Activated T-helper 1 cell treated with Interleukin-2 at 50 U/mL for 16 hours (primary cell): ENCODE results near the gene BHLHA15.
A peak's percentile ranks its signal among the peaks of the same experiment; 100 is the strongest.

Source experiments
- DNase-seq: peaks from one replicate; pipeline ENCODE4 v3.0.0-alpha.2; 2020; ENCODE audit warnings: low read depth

Gene BHLHA15

DNA sequence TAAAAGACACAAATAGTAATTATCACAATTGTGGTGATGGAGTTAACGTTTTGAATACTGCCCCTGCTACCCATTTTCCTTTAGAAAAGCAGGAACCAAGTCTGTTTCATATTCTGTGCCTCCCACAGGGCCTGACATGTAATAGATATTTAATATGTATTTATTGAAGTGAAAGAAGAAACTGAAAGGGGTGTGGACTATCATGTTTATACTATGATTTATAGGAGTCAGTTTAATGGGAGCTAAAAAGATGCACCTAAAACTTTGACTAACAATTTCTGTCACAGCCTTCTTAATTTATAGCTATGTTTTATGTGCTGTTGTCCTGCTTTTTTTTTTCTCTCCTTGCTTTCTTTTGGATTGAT lies 24.1 kb upstream of the BHLHA15 start:
- DNase-seq = no peak

DNA sequence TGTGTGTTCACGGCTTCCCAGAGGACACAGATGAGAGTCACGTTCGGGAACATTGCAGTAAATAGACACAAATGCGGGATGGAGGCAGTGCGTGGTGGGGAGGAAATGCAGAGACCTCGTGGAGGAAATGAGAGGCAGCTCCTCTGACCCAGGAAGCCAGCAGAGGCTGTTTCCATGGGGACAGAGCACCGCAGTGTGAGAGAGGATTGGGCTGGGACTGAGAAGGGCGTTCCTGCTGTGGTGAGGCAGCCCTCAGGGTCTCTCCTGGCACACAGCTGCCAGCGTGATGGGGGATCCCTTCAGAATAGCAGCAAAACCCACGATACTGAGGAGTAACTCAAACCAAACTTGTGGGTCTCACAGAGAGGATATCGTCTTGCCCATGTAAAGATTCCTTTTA lies 21.7 kb upstream of the BHLHA15 start:
- DNase-seq = no peak

DNA sequence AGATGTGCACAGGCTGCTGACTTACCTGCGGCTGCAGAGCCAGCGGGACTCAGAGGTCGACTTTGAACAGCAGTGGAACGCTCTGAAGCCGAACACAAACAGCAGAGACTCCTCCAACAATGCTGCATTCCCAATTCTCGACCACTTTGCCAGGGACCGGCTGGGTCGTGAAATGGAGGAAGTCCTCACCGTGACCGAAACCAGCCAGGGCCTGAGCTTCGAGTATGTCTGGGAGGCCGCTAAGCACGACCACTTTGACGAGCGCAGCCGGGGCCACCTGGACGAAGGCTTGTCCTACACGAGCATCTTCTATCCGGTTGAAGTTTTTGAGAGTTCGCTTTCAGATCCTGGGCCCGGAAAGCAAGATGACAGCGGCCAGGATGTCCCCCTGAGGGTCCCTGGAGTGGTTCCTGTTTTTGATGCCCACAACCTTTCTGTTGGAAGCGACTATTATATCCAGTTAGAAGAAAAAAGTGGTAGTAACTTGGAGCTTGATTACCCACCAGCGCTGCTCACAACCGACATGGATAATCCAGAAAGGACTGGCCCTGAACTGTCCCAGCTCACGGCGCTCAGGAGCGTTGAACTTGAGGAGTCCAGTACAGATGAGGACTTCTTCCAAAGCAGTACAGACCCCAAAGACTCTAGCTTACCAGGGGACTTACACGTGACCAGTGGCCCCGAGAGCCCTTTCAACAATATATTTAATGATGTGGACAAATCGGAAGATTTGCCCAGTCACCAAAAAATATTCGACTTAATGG lies 19.4 kb upstream of the BHLHA15 start:
- no peak for DNase-seq

DNA sequence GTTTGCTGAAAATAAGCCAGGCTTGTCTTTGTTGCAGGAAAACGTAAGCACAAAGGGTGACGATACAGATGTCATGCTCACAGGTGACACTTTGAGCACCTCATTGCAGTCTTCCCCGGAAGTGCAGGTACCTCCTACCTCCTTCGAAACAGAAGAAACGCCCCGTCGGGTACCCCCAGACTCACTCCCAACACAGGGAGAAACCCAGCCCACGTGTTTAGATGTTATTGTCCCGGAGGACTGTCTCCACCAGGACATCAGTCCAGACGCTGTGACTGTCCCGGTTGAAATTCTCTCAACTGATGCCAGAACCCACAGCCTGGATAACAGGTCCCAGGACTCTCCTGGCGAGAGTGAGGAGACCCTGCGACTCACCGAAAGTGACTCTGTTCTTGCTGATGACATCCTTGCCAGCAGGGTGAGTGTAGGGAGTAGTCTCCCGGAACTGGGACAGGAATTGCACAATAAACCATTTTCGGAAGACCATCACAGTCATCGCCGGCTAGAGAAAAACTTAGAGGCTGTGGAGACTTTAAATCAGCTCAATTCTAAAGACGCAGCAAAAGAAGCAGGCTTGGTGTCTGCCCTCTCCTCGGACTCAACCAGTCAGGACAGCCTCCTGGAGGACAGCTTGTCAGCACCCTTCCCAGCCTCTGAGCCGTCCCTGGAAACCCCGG lies 18.3 kb upstream of the BHLHA15 start:
- DNase-seq = no peak

DNA sequence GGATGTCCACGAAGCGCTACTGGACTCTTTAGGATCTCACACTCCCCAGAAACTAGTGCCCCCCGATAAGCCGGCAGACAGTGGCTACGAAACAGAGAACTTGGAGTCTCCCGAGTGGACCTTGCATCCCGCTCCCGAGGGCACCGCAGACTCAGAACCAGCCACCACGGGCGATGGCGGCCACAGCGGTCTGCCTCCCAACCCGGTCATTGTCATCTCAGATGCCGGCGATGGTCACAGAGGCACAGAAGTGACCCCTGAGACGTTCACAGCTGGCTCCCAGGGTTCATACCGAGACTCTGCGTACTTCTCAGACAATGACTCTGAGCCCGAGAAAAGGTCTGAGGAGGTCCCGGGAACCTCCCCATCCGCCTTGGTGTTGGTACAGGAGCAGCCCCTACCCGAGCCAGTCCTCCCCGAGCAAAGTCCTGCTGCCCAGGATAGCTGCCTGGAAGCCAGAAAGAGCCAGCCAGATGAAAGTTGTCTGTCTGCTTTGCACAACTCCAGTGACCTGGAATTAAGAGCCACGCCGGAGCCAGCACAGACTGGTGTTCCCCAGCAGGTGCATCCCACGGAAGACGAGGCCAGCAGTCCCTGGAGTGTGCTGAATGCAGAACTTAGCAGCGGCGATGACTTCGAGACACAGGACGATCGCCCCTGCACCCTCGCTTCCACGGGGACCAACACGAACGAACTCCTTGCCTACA lies 17.6 kb upstream of the BHLHA15 start:
- no peak for DNase-seq

DNA sequence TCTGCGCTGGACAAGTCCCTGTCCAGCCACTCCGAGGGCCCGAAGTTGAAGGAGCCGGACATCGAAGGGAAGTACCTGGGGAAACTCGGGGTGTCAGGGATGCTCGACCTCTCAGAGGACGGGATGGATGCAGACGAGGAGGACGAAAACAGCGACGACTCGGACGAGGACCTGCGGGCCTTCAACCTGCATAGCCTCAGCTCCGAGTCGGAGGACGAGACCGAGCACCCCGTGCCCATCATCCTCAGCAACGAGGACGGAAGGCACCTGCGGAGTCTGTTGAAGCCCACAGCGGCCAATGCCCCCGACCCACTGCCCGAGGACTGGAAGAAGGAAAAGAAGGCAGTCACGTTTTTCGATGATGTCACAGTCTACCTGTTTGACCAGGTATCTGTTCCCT lies 17.1 kb upstream of the BHLHA15 start:
- no peak for DNase-seq

DNA sequence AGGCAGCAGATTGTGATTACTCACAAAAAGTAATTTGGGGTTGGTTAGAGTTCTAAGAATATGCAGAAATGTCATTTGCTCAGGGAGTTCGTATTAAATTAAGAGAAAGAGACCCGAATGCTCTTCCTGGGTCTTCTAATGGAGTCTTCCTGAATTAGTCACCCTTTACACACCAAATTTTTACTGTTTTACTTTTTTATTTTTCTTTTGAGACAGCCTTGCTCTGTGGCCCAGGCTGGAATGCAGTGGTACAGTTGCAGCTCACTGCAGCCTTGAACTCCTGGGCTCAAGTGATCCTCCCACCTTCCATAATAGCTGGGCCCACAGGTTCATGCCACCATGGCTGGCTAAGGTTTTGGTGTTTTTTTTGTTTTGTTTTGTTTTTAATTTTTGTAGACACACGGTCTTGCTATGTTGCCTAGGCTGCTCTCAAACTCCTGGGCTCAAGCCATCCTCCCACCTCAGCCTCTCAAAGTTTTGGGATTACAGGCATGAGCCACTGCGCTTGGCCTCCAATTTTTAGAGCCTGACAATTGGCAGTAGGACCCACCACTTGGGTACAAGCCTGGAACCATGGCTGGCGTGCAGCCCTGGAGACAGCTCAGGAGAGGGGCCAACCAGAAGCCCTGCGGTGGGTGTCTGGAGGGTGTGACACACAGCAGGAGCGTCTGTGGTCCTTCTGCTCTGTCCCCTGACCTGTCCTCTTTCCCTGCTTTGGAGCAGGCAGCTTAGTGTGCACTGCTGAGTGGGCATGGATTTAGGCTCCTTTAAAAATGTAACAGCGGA lies 16.4 kb upstream of the BHLHA15 start:
- DNase-seq = no peak

DNA sequence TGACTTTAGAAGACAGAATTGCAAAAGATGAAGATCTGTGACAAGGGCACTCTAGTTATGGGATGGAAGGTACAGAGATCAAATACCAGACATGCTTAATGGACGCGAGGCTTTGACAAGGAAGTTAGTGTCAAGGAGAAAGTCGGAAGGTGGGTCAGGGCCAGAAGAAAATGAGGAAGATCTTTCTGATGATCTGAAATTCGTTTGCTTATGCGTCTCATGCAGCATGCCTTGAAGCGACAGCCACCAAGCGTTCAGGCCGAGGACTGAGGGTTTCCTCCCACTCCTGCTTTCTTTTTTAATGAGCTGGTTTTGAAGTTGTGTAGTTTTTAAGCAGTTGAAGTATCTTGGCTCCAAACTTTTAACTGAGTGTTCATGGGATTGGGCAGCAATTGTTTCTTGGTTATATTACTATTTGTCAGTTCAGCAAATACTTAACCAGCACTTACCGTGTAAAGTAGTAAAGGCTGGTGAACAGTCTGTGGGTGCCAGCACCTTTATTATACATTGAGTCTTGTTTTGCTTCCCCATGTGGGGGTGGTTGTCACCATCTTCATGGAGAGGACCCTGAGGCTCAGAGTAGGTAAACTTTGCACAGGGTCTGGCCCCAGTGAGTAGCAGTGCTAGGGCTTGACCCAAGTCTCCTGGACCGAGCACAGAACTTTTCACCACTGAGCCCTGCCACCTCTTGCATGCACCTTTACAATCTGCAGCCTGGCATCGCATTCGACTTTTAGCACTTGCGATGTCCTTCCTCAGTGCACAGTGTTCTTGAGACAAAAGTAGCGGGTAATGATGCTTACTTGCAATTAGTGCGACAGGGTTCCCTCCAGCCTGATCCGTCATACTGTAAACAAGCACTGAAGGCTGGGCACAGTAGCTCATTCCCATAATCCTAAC lies 14.3 kb upstream of the BHLHA15 start:
- no peak for DNase-seq

DNA sequence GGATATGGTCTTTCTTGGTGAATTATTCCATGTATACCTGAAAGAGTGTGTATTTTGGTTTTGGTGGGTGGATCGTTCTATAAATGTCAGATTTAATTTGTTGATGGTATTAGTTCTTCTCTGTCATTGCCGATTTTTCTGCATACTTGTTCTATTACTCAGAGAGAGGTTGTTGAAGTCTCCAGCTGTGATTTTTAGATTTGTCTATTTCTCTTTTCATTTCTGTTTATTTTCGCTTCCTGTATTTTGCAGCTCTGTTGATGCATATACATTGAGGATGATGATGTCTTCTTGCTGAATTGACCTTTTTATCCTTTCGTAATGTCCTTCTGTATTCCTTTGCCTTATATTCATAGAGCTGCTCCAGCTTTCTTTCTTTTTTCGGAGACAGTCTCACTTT lies 12.1 kb upstream of the BHLHA15 start:
- DNase-seq = no peak

DNA sequence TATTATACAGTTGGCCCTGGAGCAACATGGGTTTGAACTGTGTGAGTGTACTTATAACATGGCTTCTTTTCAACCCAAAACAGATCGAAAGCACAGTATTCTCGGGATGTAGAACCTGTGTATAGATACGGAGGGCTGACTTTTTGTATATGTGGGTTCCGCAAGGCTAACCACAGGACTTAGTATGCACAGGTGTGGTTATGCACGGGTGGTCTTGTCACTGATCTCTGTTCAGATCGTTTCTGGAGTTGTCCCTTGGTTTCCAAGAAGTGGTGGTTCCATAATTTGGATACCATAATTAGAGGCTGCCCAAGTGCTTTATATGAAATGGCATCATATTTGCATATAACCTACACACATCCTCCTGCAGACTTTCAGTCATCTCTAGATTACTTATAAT lies 10.9 kb upstream of the BHLHA15 start:
- no peak for DNase-seq

DNA sequence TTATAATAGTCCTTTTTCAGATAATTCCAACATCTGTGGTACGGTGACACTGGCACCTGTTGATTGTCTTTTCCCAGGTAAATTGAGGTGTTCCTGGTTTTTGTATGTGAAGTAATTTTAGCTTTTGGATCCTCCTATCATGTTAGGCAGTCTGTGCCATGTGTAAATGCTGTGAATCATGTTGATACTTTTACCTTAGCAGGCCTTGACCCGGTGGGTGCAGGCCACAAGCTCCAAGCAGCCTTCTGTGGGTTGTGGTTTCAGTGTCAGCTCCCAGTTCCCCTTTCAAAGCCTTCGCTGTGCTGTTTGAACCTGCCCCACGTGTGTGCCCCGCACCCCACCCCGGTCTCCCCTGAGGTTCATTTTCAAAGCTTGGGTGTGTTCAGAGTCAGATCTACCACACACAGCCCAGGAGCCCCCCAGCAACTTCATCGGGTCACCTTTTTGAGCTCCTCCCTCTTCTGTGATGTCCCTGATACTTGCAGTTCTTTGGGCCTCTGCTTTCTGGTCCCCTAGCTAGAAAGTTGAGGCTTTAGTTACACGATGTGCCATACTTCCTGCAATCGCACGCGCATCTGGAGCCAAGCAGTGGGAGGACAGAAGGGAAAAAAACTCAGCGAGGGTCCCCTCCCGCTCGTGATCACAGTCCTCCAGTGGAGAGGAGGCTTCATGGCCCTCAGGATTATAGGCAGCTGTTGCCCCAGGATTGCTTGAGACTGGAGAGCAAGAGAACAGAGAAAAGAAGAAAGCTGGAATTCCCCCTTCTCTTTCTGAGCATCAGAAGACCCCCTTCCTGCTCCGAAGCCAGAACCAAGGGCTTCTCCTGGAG lies 8.7 kb upstream of the BHLHA15 start:
- DNase-seq = peak; percentile 17

DNA sequence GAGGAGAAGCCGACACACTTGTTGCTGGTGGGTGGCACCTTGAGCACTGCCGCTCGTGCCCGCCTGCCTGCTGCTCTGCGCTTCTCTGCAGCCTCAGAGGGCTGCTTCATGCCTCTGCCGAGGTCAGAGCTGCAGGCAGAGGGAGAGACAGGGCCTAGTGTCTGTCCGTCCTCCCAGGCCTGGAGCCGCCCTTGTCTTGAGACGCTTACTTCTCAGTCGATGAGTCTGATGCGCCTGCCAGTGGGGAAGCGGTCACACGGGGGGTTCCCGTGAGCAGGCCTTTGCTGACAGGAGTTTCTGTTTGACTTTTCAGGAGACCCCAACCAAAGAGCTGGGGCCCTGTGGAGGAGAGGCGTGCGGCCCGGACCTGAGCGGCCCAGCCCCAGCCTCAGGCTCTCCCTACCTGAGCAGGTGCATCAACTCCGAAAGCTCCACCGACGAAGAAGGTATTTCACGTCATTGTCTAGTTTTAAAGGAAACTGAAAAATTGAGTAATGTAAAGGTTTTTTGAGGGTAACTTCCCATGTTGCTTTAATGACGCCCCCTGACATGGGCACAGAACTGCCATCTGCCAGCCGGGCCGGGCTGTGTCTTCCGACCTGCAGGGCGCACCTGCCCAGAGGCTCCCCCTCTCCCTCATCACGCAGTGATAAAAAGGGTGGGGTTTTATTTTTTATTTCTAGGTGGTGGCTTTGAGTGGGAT lies 7.8 kb upstream of the BHLHA15 start:
- DNase-seq = no peak

DNA sequence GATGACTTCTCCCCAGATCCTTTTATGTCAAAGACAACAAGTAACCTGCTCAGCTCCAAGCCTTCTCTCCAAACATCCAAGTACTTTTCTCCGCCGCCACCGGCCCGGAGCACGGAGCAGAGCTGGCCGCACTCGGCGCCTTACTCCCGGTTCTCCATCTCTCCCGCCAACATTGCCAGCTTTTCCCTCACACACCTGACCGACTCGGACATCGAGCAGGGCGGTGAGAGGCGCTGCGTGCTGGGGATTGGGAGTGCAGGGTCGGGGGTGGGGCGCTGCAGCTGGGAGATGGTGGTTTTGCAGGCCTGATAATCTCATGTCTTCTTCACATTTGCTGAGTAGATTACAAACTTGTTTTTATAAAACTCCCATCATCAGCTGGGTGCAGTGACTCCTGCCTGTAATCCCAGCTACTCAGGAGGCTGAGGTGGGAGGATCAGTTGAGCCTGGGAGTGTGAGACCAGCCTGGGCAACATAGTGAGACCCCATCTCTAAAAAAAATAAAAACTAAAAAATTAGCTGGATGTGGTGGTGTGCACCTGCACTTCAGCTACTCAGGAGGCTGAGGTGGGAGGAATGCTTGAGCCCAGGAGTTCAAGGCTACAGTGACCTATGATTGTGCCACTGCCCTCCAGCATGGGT lies 7.2 kb upstream of the BHLHA15 start:
- no peak for DNase-seq

DNA sequence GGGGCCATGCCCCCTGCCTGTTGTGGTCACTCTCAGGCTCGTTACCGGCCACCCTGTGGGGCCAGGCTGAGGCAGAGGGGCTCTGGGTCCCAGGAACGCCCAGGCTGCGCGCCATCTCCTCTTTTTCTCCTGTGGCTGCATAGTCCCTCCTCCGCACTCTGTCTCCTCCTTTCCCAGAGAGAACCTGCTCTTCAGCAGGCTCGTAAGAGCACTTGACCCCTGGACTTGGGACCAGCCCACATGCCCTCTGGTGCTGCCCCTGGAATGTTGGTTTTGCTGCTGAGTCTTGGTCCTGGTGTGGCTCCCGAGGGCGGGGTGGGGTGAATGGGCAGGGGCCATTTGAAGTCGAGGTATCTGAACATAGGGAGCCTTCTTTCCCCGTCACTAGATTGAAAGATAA lies 6.6 kb upstream of the BHLHA15 start:
- DNase-seq = no peak

DNA sequence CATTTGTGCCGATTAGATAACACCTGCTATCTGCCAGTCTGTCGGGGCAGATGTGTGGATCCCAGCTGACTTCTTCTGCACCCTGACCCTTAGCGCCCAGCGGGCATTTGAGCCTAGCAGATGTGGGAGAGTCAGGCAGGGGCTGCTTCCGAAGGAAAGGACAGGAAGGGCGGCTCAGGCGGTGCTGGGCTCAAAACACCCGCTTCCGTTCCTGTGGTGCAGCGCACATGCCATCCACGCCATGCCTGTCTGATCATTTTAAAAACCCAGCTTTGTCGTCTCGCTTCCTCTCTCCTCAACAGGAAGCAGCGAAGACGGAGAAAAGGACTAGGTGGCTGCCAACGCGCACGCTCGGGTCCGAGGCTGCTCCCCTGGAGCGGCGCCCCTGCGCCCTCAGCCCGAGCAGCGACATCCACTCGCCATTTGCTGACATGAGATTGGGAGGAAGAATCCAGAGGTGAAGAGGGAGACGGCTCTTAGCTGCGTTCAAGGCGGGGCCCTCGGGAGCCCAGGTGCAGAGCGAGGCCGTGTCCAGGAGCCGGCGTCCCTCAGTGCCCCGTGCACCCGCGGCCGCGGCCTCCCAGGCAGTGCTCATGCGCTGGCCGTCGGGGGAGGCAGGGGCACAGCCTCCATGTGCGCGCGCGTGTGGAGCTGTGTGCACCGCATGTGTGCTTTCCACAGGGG lies 5.9 kb upstream of the BHLHA15 start:
- DNase-seq = no peak

DNA sequence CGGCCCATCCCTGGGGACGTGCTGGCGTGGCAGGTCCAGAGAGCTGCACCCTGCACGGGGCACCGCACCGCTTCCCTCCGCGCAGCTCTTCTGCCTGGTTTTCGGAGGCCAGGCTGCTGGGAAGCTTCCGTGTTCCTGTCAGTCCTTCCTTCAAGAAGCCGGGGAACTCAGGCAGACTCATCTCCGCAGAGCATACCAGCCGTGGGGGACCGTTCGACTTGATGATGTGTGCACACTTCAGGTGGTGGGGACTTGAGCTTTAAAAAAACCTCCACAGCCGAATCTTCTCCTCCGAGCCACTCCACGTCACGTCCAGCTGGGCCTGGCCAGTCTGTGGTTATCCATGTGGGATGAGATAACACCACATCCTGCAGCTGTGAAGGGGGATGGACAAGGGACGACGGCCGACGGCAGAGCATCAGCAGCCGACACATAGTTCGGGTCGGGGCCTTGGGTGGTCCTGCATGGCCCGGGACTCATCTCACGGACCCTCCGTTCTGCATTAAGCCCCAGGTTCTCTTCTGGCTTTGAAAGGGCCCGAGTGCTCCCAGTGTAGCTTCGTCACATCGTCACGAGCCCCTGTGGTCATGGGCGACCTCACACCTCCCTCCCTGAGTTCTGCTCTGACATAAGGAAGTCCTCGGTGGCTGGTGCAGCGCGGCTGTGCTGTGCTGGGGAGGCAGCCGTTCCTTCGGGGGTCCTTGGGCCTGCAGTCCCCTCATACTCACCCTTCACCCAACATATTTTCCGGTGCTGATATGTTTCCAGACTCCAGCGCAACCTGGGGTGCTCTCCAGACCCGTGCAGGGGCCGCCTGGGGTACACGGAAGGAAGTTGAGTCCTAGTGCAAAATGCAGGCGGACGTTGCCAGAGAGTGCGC lies 4.5 kb upstream of the BHLHA15 start:
- DNase-seq = no peak

DNA sequence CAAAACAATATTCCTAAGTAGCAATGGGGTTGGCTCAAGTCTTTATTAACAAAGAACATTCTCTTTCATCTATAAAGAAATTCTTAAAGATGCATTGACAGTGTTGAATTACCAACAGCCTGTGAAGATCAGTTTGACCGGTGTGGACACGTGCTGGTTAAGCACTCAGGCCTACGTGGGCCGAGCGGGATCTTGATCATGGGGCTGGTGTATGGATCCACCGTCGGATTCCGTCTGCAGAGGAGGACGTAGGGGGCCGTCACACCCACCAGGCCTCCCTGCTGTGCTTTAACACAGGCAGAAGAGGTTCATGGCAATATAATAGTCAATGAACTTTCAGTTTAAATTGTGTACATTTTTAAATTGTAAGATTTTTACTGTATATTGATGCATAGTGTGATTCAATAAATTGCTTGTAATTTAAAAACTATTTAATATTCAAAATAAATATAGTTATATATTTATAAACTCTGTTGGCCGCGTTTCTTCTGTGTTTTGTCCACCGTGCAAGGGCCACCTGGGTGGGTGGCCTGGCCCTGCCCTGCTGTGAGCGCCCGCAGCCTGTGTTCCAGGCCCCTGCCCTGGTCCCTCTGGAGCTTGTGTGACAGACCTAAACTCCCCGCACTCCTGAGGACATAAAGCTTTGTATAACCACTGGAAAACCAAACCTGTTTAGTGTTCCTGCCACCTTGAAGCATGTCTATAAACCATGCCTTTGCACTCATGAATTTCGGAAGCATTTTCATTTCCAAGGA lies 1.9 kb upstream of the BHLHA15 start:
- no peak for DNase-seq
